Measurements from ENCODE around the gene GIMAP1.

Gene GIMAP1

DNA sequence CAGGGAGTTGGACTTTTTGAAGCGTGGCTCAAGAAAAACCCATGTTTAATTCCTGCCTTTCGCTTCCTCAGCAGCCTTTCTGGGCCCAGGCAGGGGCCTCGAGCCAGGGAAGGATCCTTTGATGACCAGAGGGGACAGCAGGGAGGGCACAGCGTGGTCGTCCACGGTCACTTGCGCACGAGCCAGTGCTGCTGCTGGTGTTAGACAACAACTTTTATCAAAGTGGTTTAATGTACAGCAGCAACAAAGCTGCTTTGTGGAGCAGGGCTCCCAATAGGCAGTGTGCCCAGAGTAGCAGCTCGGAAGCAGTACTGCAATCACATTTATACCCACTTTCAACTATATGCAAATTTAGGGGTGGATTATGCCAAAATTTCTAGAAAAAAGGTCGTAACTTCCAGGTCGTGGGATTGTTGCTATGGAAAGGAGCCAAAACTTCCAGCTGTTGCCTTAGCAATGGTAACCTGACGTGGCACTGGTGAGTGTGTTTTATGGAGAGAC lies 6.1 kb downstream of the GIMAP1 start:
- ATAC-seq (no peak), DNase-seq (no peak)

DNA sequence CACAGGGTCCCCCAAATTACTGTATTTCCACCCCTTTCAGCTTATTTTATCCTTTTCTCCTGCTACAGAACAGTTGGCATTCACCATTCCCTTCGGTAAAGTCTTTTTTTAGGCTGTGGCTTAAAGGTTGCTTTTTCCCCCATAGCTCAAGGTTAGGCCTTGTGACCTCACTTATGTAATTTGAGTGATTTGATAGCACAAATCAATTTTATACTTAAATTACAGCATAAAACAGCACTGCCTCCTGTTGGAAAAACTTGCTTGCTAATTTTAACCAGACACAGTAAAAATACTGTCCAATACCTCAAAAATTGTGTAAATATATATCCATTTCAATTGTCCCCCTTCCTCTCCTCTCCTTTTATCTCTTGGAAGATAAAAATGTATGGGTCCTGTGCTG lies 7.1 kb downstream of the GIMAP1 start:
- ATAC-seq, result no peak
- no peak for DNase-seq

DNA sequence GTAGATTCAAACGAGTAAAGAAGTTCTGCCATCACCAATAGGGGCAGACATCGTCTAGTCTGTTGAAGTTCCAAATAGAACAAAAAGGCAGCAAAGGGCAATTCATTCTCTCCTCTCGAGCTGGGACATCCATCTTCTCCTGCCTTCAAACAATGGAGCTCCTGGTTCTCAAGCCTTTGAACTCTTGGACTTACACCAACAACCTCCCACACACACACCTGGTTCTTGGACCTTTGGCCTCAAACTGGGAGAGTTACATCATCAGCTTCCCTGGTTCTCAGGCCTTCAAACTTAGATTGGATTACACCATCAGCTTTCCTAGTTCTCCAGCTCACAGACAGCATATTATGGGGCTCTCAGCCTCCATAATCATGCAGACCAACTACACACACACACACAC lies 11.0 kb downstream of the GIMAP1 start:
- DNase-seq (no peak), ATAC-seq (no peak)

DNA sequence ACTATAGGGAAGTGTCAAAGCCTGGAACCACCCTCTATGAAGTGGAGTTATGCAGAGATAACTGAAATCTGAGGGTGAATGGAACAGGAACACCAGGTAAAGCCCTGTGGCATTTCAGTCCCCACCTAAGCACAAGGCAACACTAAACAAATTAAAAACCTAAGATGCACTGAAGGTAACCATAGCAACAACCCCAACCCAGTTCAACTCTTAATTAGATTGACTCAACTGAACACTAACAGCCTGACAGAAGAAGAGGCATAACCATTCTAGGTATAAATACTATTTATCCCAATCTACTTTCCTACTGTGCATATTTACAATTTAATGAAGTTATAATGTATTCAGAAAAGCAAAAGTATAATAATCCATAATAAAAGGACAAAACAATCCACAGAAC lies 11.6 kb downstream of the GIMAP1 start:
- no peak for ATAC-seq
- no peak for DNase-seq

DNA sequence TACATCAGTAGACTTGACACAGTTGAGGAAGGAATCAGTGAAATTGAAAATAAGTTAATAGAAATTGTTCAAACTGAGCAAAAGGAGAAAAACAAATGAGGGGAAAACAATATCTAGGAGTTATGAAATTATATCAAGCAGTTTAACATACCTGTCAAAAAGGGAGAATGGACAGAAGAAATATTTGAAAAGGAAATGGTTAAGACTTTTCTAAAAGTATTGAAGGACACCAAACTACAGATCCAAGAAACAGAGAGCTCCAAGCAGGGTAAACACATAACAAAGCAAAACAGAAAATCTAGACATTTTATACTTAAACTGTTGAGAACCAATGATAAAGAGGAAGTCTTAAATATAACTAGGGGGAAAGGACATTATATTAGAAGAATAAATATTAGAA lies 12.2 kb downstream of the GIMAP1 start:
- ATAC-seq (no peak), DNase-seq (no peak)

DNA sequence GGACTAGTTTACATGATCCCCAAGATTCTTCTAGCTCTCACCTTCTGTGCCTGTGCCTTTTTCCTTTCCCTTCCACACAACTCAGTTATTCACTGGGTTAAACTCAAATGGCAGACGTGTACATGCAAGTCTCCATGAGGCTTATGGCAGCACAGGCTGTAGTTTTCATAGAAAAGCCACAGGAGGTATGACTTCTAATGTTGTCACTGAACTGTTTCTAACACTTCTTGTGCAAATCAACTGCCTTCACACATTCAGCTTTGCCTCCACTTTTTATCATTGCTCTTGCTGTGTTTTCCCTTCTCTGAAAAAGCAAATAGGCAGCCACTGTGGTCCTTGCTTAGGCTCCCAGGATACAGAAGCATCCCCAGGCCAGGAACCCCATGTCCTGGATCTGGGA lies 15.5 kb downstream of the GIMAP1 start:
- ATAC-seq (peak; percentile 52), DNase-seq (peak; percentile 43)

DNA sequence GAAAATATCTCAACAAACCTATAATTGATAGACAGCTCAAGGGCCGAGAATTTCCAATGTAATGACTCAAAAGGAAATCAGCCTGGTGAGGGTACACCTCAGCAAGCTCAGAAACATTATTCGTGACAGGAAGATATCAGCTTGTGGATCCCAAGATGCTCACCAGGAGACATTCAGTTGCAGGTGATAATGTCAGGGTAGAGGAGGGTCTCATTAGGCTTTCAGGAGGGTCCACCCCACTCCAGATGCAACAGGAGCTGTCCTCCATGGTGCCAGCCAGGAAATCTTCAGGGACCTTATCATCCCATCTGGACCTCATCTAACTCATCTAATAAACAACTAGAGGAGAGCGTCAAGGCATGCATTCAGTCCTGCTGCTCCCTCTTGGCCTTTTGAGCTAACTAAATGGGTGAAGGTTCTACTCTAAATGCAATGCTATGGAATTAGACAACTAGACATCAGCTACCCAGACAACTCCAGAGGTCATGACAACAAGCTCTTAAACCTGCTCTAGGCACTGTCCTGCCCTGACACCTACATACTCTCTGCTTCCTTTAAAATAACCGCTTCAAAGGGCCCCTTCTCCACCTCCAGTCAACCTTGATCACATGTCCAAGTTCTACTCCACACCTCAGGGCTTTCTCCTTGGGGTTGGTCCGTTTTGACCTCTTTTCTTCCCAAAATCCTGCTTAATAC lies 16.5 kb downstream of the GIMAP1 start:
- DNase-seq (peak; percentile 15), ATAC-seq (peak; percentile 16)

DNA sequence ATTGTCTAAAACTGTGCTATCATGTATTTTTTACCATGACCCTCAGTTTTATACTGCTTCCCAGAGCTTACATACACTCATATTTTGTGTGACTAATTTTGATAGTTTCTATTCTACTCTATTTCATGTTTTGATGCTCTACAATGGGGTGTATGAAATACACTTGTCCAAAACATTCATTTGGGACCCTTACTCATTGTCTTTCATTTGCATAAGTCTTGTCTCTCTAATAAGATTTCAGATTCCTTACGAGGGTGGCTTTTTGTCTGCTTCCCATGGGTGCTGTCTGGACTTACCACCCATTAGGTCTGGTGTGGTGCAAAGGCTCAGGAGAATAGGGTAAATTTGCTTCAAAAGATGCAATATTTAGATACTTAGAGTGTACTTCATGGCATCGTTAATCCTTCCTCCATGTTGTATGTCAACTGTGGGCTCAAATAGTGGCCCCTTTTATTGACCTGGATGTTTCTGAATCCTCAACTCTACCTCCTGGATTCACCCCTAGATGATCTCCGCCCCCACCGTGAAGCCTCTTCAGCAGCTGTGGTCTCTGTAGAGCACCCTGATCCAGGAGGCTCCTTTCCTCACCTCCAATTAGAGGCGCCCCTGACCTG lies 17.2 kb downstream of the GIMAP1 start:
- DNase-seq (peak; percentile 7), ATAC-seq (peak; percentile 62)

DNA sequence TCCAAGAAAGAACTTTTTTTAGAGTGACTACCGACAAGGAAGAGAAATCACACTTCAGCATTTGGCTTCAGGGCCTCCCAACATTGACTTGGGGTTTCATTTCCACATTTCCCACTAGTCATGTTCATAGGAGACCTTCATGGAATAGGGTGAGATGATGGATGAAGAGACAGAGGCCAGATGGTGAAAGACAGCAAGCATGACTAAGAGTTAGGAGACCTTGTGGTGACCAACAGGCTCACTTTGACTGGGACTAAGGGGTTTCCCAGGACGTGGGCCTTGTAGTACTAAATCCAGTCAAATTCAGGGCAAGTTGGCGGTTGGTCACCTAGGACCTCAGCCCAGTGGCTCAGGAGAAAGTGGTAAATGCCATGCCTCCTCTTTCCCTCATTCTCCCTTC lies 17.8 kb downstream of the GIMAP1 start:
- peak; percentile 48 for DNase-seq
- ATAC-seq, result peak; percentile 24

DNA sequence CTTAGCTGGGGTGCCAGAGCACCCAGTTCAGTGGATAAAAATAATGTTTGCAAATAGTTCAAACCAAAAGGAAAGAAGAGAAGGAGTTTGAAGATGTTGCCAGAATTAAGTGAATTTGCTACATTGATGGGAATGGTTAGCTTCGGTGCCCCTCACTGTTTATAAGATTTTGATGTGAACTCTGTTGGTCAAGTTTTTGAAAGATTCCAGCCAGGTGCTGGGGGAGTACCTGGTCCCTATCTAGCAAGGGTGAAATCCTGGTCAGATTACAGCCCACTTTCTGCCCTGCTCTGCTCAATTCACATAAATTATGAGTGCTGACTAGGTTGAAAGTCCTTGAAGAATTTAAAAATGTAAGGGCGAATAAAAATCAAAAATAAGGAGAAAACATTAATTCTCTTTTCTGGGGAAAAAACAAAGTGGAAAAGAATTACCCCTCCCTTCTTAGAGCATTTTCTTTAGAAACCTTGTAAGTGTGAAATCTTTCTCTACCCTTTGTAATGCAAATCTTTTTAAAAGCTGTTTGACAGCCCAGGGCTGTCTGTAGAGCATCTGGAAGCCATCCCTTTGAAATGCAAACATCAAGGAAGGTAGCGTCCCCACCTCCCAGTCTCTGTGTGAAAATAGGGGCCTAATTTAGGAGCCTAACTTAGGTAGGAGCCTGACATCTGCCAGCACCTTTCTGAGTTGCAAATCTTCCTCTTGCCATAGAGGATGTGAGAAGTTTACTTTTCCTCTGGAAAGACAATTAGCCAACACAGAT lies 19.4 kb downstream of the GIMAP1 start:
- ATAC-seq (no peak), DNase-seq (no peak)

DNA sequence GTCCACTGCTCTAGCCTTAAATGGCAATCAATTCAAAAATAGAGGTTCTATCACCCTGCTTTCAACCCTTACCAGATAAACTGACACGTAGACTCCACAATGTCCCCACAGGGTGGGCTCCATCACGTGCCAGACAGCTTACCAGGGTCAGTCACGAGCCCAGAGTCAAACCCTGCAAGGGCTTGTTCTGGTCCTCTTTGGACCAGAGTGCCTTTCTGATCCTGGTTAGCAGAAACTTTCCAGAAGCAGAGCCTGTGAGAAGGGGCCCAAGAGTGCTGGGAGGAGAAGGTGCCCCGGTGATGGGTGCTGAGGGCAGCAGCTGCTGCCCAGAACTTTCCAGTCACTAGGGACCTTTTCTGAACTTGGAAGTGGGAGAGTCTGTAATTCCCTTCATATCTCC lies 20.5 kb downstream of the GIMAP1 start:
- peak; percentile 42 for DNase-seq
- no peak for ATAC-seq

DNA sequence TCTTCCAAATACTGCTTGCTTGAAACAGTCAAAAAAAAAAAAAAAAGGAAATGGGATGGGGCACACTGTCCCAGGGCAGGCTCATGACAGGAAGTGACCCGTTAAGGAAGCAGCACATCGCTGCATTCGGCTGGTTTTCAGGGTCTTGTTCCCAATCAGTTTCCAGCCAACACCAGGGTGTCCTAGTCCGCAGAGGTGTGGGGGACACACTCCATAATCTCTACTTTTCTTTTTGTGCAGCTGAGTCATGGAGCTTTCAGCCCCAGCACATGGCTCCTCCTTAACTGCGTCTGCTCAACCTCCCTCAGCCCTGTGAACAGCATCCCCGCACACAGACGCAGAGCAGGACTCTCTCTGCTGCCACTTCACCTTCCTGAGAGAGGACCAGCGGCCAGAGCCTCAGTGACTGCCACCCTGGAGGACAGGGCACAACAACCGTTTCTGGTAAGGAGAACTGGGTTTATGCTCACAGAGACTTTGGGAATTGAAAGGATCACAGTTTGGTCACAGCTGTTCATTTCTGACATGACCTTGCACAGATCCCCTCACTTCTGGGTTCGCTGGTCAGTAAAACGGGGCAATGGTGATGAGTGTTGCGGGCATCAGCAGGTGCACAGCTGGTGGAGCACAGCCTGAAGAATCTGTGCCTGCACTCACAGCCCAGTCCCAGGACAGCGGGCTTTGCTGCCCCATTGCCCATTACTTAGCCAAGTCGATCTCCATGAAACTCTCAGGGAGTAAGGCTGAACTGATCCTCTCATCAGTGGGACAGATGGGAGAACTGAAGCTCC lies 21.0 kb downstream of the GIMAP1 start, which contains the start of gene GIMAP5:
Gene GIMAP5 (plus strand): TSS at position 154 of the 791 bp plus-strand sequence. CDS start 3,467 bp downstream, outside the sequence.
- DNase-seq (peak; percentile 63), ATAC-seq (peak; percentile 60)

DNA sequence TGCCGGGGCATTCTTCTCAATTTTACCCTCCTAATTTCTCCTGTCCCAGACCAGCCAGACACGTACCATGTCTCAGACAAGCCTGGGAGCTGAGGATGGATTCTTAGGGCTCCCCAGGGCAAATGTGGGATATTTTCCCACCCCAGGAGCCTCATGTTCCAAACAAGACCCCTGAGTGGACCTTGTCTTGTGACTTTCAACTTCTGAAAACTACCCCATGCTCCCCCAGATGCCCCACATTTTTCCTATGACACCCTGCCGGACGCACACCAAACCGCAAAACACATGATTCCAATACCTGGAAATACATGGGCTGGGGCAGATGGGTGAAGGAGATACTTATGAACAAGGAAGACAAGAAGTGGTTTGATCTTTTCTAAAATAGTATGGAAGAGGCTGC lies 21.7 kb downstream of the GIMAP1 start:
- ATAC-seq (no peak), DNase-seq (peak; percentile 35)

DNA sequence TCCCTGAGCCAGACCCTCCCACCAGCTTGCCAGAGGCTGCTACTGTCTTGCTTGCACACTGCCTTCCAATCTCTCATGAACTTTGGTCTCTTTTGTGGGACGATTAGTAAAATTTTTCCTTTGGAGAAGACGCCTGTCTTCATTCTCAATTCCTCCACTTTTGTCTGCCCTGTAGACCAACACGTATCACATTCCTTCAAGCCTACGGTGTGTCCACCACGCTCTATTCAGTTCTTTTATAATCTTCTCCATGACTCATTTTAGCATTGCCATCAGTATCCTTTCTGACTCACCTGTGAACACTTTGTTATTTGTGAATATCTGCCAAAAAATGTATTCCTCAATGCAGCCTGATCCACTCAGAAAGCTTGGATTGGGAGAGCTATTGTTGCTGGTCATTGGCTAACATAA lies 22.2 kb downstream of the GIMAP1 start:
- DNase-seq (peak; percentile 17), ATAC-seq (peak; percentile 35)

DNA sequence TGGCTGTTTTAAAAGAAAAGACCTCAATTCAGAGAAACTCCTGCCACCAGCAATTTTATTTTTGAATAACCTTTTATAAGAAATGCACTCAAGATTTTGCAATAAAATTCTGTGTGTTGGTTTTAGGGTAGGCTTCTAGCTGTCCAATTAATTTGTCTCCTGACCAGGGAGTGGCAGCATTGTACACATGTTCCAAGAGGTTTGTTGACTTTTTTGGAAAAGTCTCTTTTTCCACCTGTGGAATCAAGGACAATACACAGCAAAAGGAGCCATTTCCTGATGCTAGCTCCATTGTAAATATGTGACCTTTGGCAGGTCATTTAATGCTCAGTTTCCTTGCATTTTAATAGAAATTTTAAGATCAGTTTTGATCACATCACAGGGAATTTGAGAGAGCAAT lies 22.6 kb downstream of the GIMAP1 start:
- ATAC-seq (no peak), DNase-seq (no peak)

DNA sequence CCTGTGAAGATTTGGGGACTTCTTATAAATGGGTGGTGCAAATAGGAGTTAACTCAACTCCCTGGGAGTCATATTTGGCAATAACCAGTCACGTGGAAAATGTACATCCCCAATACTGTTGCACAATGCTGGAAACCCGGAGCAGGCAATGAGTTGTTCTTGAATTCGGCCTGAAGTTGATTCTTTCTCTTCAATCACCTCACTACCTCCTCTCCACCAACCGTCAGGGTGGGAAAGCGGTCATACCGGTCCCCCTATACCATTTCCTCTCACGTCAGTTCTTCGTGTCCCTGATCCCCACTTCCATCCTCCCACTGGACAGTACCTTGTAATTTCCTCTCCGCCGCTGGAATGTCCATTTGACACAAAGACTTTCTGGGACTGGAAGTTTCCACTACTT lies 23.6 kb downstream of the GIMAP1 start:
- ATAC-seq (peak; percentile 12), DNase-seq (peak; percentile 41)

DNA sequence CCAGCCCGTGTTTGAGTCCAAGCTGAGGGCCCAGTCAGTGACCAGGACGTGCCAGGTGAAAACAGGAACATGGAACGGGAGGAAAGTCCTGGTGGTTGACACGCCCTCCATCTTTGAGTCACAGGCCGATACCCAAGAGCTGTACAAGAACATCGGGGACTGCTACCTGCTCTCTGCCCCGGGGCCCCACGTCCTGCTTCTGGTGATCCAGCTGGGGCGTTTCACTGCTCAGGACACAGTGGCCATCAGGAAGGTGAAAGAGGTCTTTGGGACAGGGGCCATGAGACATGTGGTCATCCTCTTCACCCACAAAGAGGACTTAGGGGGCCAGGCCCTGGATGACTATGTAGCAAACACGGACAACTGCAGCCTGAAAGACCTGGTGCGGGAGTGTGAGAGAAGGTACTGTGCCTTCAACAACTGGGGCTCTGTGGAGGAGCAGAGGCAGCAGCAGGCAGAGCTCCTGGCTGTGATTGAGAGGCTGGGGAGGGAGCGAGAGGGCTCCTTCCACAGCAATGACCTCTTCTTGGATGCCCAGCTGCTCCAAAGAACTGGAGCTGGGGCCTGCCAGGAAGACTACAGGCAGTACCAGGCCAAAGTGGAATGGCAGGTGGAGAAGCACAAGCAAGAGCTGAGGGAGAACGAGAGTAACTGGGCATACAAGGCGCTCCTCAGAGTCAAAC lies 26.0 kb downstream of the GIMAP1 start:
- DNase-seq (peak; percentile 47), ATAC-seq (no peak)

DNA sequence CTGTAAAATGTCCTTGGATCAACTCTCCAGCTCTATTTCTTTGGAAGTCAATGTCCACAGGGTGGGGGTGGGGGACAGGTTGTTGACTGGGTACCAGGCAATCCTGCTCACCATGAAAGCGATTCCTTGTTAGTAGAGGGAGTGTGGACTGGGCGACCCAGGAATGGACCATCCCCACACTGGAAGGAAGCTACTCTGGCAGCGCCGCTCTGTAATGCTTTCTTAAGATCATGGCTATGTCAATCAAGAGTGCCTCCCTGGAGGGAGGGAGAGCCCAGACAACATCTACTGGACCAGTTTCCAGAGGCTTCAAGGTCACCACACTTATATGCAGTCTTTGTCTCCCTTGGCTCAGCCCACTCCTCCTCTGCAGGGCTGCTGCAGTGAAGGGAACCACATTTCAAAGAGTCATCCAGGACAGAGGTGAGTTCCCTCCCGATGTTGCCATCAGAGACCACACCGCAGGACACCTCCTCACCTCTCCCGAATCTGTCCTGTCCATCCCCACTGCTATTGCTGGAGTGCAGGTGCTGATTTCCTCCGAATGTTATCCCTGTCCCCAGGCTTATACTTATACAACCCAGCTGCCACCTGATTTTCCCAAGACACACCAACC lies 27.7 kb downstream of the GIMAP1 start:
- ATAC-seq (peak; percentile 12), DNase-seq (peak; percentile 13)

DNA sequence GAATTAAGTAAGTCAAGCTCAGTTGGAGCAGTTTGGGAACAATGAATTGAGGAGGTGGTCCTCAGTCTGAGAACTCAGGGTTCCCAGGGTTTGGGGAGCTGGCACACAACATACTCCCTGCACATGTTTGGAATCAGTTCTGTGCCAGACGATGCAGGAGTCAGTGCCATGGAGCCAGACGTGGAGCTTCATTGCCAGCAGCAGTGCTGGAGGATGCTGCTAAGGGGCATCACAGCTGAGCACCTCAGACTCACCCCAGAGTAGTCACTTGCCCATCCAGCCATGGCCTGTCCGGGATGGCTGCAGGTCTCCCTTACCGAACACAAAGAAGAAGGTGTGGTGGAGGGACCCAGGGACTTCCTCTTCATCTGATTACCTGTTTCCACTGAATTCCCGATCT lies 28.7 kb downstream of the GIMAP1 start:
- DNase-seq (peak; percentile 13), ATAC-seq (no peak)

DNA sequence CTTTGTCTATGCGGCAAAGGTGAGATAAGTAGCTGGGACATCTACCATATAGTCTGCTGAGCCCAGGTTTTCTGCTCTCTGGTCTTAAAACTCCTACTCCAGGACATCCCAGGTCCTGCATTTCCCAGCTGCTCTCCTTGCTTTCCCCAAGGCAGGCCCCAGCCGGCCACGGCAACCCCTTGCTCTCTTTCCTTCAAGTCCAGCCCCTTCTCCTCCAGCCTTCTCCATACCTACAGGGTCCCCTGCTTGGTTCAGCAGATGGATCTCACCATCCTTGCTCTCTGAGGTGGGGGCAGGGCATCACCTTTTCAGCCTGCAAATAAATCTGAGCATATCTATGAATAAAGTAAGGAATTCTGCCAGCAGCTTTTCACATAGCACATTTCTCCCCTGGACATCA lies 29.5 kb downstream of the GIMAP1 start:
- DNase-seq (no peak), ATAC-seq (no peak)

DNA sequence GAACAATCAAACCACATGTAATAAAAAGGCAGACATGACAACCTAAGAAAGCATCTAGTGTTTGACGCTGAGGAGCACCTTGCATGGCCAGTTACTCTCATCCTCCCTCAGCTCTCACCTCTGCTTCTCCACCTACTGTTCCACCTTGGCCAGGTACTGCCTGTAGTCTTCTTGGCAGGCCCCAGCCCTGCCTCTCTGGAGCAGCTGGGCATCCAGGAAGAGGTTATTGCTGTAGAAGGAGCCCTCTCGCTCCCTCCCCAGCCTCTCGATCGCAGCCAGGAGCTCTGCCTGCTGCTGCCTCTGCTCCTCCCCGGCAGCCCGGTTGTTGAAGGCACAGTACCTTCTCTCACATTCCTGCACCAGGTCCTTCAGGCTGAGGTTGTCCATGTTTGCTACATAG lies 30.5 kb downstream of the GIMAP1 start:
- DNase-seq (no peak), ATAC-seq (no peak)
